OCI-LY1 (cell line): ENCODE results near the gene VENTX.

ENCODE experiments used
- H2AFZ ChIP-seq: fragments of 200-600 bp; sonication (generic), shearing (Covaris generic); 2 replicates; pipeline ENCODE4 v1.6.0; 2014; ENCODE audit warnings: antibody characterized with exemption, mild to moderate bottlenecking, low read length
- H3F3A ChIP-seq: fragments of 200-600 bp; sonication (generic), shearing (Covaris generic); 2 replicates; pipeline ENCODE4 v1.6.0; 2014; ENCODE audit warnings: mild to moderate bottlenecking, antibody characterized with exemption, low read length, moderate library complexity; ENCODE audit not compliant: insufficient read depth
- H3K27ac ChIP-seq: fragments of 200-600 bp; sonication (generic); 2 replicates; pipeline ENCODE4 v1.5.1; 2014; ENCODE audit warnings: low read length, mixed run types, mild to moderate bottlenecking, low read depth; ENCODE audit not compliant: poor library complexity, severe bottlenecking
- H3K27me3 ChIP-seq: fragments of 200-600 bp; sonication (generic); 2 replicates; pipeline ENCODE4 v1.6.0; 2014; ENCODE audit warnings: antibody characterized with exemption, mild to moderate bottlenecking, low read length, moderate library complexity; ENCODE audit not compliant: insufficient read depth
- H3K36me3 ChIP-seq: fragments of 200-600 bp; sonication (generic); 2 replicates; pipeline ENCODE4 v1.6.1; 2014; ENCODE audit warnings: mild to moderate bottlenecking, antibody characterized with exemption, low read length, moderate library complexity, mixed read lengths; ENCODE audit not compliant: insufficient read depth
- H3K4me1 ChIP-seq: fragments of 200-600 bp; sonication (generic); 2 replicates; pipeline ENCODE4 v1.5.1; 2014; ENCODE audit warnings: mild to moderate bottlenecking, low read length, moderate library complexity; ENCODE audit not compliant: insufficient read depth, severe bottlenecking
- H3K4me2 ChIP-seq: fragments of 200-600 bp; sonication (generic), shearing (Covaris generic); 2 replicates; pipeline ENCODE4 v1.6.1; 2014; ENCODE audit warnings: low read length
- H3K4me3 ChIP-seq: fragments of 200-600 bp; sonication (generic); 2 replicates; pipeline ENCODE4 v1.5.1; 2014; ENCODE audit warnings: low read length, low read depth, mild to moderate bottlenecking, mixed read lengths; ENCODE audit not compliant: poor library complexity, severe bottlenecking
- H3K79me2 ChIP-seq: fragments of 200-600 bp; shearing (Covaris generic); 2 replicates; pipeline ENCODE4 v1.6.1; 2016; ENCODE audit warnings: mixed run types, low read length, mixed read lengths; ENCODE audit not compliant: insufficient read depth
- H3K9ac ChIP-seq: fragments of 200-600 bp; sonication (generic), shearing (Covaris generic); 2 replicates; pipeline ENCODE4 v1.6.1; 2014; ENCODE audit warnings: mild to moderate bottlenecking, low read length, mixed read lengths
- H3K9me2 ChIP-seq: fragments of 200-600 bp; sonication (generic), shearing (Covaris generic); 2 replicates; pipeline ENCODE4 v1.6.1; 2014; ENCODE audit warnings: low read depth, mild to moderate bottlenecking, low read length, mixed read lengths
- H3K9me3 ChIP-seq: fragments of 200-600 bp; shearing (Covaris generic); 2 replicates; pipeline ENCODE4 v1.6.1; 2014; ENCODE audit warnings: low read length, mixed read lengths
- H4K20me1 ChIP-seq: fragments of 200-600 bp; sonication (generic), shearing (Covaris generic); 2 replicates; pipeline ENCODE4 v1.6.0; 2016; ENCODE audit warnings: mild to moderate bottlenecking, low read length; ENCODE audit not compliant: insufficient read depth
- CTCF ChIP-seq: fragments of 200-600 bp; sonication (generic), shearing (Covaris generic); IDR thresholded peaks from 2 replicates; pipeline ENCODE4 v1.5.1; 2017; ENCODE audit warnings: mild to moderate bottlenecking, antibody characterized with exemption, low read length, moderate library complexity, mixed read lengths
- EZH2 ChIP-seq: fragments of 200-600 bp; sonication (generic), shearing (Covaris generic); IDR thresholded peaks from 2 replicates; pipeline ENCODE4 v1.8.0; 2017; ENCODE audit warnings: borderline replicate concordance, mixed run types, mild to moderate bottlenecking, antibody characterized with exemption, low read length, moderate library complexity, mixed read lengths

The VENTX gene

DNA sequence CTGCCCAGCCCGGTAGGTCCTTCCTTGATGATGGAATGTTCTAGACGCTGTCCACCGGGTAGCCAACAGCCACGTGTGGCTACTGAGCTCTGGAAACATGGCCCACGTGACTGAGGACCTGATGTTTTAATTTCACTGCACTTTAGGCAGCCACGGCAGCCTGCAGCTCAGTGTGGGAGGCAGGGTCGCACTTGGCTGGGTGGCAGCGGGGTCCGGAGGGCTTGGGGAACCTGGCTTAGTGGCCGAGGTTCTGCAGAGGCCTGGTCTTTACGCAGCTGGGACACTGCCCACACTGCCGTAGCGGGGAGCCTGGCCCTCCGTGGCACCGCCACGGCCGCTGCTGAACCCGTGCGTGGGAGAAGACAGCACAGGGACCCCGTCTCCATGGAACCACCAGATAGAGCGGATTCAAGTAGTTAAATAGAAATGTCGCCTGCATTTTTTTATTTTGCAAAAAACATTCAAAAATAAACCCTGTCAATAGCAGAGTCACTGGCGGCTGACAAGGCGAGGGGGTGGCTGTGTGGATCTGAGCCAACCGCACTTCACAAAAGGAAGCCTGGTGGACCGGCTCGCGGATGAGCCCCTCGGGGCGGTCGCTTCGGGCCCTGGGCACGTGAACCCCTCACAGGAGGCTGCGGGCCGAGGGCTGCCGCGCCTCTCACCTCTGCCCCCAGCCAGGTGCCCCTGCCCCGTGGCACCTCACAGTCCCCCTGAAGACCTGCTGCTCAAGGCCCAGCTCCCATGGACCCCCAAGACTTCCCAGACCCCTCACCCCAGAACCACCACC lies 33.2 kb upstream of the VENTX start:
- TF ChIP-seq CTCF: no peak
- TF ChIP-seq EZH2: no peak
- no peaks in the 10 kb centered on the region for H3F3A ChIP-seq
- H2AFZ ChIP-seq: no peak overlapping the region
- H3K79me2 ChIP-seq: no peaks in the 10 kb centered on the region
- H3K4me1 ChIP-seq: no peaks in the 10 kb centered on the region
- no peak overlapping the region for H3K9ac ChIP-seq
- no peaks in the 10 kb centered on the region for H3K27me3 ChIP-seq
- H3K27ac ChIP-seq: no peak overlapping the region
- H4K20me1 ChIP-seq: no peaks in the 10 kb centered on the region
- H3K36me3 ChIP-seq: no peaks in the 10 kb centered on the region
- no peaks in the 10 kb centered on the region for H3K9me2 ChIP-seq
- H3K4me2 ChIP-seq: no peak overlapping the region
- no peaks in the 10 kb centered on the region for H3K9me3 ChIP-seq
- no peak overlapping the region for H3K4me3 ChIP-seq

DNA sequence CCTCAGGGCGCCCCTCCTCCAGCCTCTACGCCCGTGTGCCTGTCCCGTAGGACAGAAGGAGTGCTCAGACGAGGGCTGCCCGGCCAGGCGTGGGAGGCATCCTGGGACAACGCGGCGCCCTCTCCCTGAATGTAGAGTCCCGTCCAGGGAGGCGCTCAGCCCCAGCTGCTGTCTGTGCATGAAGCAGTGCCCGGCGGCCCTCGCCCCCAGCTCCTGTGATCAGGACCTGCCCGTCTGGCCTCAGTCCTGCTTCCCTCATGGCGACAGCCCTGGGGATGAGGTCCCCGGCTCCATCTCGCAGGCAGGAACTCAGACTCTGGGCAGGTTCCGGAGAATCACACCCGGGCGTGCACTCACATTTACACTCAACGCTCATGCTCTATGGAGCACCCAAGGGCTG lies 32.5 kb upstream of the VENTX start:
- no peak overlapping the region for H3K4me3 ChIP-seq
- no peak overlapping the region for H3K27ac ChIP-seq
- no peaks in the 10 kb centered on the region for H3F3A ChIP-seq
- H3K79me2 ChIP-seq: no peaks in the 10 kb centered on the region
- no peak overlapping the region for H3K9ac ChIP-seq
- H3K27me3 ChIP-seq: no peaks in the 10 kb centered on the region
- no peaks in the 10 kb centered on the region for H3K4me1 ChIP-seq
- no peaks in the 10 kb centered on the region for H3K9me2 ChIP-seq
- H3K36me3 ChIP-seq: no peaks in the 10 kb centered on the region
- H3K9me3 ChIP-seq: no peaks in the 10 kb centered on the region
- H4K20me1 ChIP-seq: no peaks in the 10 kb centered on the region
- no peak overlapping the region for H3K4me2 ChIP-seq
- TF ChIP-seq EZH2: no peak
- no peak for TF ChIP-seq CTCF
- no peak overlapping the region for H2AFZ ChIP-seq

DNA sequence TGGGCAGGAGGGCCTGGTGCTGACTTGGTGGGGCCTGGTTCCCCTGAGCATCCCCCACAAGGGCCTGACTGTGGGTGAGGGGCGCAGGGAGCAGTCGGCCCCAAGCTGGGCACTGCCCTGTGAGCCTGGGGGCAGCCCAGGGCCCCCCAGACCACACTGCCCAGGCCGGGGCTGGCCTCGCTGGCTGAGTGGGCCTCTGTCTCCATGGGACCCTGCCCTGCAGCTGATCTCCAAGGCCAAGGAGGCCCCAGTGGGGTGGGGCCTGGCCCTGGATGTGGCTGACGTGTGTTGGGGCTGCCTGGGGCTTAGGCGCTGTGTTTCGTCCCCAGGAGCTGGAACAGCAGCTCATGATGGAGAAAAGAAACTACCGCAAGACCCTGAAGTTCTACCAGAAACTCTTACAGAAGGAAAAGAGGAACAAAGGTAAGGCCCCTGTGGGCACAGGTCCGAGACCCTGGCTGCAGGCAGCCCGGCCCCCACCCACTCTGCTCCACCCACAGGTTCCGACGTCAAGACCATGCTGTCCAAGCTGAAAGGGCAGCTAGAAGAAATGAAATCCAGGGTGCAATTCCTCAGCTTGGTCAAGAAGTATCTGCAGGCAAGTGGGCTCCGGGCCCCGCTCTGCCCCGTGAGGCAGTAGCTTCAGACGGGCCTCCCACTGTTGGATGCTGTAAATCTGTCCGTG lies 31.2 kb upstream of the VENTX start:
- no peak overlapping the region for H3K4me3 ChIP-seq
- TF ChIP-seq CTCF (no peak), EZH2 (no peak)
- H3K9ac ChIP-seq: no peak overlapping the region
- H3K9me3 ChIP-seq: no peaks in the 10 kb centered on the region
- no peaks in the 10 kb centered on the region for H3K4me1 ChIP-seq
- H3K27me3 ChIP-seq: no peaks in the 10 kb centered on the region
- H2AFZ ChIP-seq: no peak overlapping the region
- no peaks in the 10 kb centered on the region for H4K20me1 ChIP-seq
- H3K27ac ChIP-seq: no peak overlapping the region
- no peaks in the 10 kb centered on the region for H3K36me3 ChIP-seq
- H3K79me2 ChIP-seq: no peaks in the 10 kb centered on the region
- H3K4me2 ChIP-seq: no peak overlapping the region
- no peaks in the 10 kb centered on the region for H3K9me2 ChIP-seq
- no peaks in the 10 kb centered on the region for H3F3A ChIP-seq
